ENCODE data around the gene FAM81B. TPM values are rescaled to one million over a fixed set of nuclear protein-coding genes. Genes with fewer than 3 reads are reported as not detected.

The FAM81B gene
- total RNA-seq, 2 donors from 2014 or later: not detected

DNA sequence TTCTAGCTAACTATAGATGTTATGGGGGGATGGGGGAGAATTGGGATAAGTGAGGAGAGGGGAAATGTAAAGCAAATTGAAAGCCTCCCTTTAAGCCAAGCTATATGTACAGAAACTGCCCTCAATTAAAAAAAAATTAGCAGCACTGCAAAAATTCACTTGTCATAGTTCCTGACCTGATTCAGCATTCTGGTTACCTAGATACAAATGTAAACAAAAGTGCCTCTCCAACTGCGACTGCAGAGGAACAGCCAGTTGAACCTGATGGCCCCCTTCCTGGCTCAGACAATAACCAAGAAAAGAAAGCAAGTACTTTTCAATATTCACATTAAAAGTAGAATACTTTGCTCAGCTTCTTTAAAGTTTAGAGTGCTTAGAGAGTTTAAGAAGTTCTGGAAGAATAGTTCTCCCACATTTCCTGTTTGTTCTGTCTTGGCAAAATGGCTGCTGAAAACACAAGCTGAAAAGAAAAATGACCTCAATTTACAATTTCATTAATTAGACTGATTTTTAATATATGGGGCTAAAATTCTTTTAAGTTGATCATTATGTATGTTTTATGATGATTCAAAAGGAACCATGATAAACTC, 1.5 kb downstream of the FAM81B start:
- DNase-seq (ENCODE audit: low spot score): no peak
- intact Hi-C loops (cut with DNase I): no loop called here

DNA sequence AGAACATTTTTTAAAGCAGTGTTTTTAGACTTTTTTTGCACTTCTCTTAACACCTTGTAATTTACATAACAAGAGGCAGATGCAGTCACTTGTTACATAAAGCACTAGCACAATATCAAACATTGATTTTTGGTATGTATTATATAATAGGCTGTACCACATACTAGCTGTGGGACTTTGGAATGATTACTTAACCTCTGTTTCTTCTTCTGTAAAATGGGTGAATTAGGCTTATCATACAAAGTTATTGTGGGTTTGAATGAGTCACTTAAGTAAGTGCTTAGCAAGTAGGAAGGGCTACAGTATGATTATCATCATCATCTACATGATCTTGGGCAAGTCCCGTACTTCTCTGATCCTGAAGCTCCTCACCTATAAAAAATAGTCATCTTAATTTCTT, 2.1 kb downstream of the FAM81B start:
- DNase-seq (ENCODE audit: low spot score): no peak
- intact Hi-C loops (cut with DNase I): no loop called here

DNA sequence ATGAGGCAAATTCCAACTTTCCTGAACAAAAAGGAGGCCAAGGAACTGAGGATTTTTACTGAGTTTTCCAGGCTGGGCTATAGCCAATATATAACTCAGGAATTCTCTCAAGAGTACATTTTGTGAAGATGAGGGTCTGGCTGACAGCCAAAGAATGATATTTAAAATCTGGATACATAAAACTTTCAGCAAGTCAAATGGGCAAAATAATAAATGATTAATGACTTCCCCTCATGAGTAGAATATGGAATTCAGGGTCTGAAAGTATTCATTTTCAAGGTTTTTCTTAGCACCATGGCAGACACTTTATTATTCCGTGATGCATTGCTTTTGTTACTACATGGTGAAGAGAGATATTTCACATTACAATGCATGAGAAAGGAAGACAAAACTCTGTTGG, 7.8 kb downstream of the FAM81B start:
- intact Hi-C loops (cut with DNase I): no loop called here
- no peak for DNase-seq (ENCODE audit: low spot score)

DNA sequence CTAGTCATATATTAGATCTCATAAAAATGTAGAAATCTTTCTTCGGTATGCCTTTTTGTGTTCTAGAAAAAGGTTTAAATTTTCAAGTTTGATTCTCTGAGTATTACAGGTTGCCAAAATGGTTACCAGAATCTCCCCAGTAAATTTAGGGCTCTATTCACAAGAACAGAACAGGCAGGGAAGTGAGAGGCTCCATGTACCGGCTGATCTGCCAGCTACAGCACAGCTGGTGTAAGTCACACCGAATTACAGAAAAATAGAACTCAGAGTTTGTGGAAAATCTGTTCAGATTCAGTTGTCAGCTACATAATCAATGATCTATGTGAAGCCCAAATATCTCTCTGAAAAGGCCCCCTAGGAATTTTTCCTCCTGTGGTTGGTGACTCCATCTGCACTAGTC, 10.5 kb downstream of the FAM81B start:
- no peak for DNase-seq (ENCODE audit: low spot score)
- intact Hi-C loops (cut with DNase I): no loop called here

DNA sequence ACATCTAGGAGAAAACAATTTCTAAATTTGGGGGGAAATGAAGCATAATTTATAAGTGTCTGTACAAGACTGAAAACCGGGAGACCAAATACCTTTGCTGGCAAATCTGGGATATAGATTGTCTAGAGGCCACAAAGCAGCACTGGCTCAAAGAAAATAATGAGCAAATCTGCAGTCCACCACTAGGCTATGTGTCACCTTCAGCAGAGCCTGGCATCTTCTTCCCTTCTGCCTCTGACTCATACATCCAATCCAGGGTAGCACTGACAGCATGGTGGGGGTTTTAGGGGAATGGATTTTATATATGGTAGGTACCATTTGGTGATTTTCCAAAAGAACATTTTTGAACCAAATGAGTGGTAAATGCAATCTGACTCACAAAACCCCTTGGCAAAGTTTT, 12.8 kb downstream of the FAM81B start:
- DNase-seq (ENCODE audit: low spot score): no peak
- intact Hi-C loops (cut with DNase I): no loop called here

DNA sequence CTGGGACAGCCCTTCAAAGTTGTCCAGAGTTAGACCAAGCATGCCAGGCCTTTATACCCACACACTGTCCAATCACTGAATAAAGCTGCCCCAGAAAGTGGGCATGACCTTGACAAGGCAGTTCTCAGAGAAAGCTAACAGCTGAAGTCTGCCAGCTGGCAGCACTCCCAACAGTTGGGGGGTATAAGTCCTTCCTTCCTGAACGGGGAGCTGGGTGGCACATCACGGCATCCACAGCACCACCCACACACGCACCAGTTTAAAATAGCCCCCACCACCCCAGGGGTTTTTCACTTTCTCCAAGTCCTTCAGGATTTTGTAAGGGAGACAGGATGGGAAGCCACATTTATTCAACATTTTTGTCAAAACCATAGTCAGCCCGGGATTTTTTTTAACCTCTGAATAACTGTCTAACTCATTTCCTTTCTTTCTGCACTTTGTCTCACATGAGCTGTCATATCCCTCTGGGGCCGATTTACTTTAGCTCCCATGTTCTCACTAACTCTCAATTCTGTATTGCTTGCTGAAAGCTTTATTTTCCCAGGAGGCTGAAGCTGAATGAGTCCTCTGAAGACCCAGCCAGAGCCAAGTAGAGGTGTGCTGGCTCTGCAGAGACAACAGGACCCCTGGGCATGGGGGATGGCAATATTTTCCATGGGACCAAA, 15.4 kb downstream of the FAM81B start:
- no peak for DNase-seq (ENCODE audit: low spot score)
- intact Hi-C loops (cut with DNase I): no loop called here

DNA sequence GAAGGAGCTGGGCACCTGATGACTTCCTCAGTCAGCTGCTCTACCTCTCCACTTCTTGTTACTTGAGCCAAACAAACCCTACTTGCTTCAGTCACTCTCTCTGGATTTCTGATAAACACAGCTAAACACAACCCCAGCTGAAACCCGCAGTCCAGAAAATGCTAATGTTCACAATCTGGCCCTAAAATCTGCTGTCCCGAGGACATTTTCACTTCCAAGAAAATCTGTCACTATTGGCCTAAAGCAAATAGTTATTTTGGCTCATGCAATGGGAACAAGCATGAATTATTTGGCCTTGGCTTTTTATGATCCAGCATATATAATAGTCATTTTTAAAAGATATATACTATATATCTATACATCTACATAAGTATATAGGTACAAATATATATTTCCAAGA, 19.1 kb downstream of the FAM81B start:
- intact Hi-C loops (cut with DNase I): no loop called here
- no peak for DNase-seq (ENCODE audit: low spot score)

DNA sequence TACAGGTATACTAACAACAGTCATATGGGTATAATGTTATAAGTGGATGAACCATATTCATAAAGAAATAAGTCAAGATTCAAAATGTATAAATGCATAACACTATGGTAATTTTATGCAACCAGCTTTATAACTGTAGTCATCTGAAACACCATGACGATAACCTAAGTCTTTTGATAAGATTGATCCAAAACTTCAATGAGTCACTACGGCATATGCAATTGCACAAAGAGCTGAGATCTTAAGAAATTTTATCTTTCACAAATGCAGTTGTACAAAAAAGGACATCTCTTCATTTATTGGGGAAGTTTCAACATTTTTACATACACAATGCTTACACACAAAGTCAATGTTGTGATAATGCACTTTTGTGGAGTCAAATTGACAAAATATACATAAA, 20.3 kb downstream of the FAM81B start:
- intact Hi-C loops (cut with DNase I): no loop called here
- DNase-seq (ENCODE audit: low spot score): no peak

DNA sequence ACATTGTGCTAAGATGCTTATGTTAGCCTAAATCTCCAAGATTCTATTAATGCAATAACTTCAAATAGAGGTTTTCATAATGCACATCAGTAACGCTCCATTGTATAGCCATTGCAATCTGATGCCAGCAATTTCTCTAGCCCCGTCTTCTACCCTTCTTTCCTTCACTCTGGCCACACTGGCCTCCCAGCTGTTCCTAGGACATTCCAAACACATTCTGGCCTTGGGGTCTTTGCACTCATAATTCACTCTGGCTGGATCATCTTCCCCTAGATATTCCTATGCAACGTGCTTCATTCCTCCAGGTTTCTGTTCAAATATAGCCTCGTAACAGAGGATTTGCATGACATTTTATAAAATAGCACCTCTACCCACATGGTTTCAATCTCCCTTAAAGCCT, 23.3 kb downstream of the FAM81B start:
- intact Hi-C loops (cut with DNase I): no loop called here
- no peak for DNase-seq (ENCODE audit: low spot score)

DNA sequence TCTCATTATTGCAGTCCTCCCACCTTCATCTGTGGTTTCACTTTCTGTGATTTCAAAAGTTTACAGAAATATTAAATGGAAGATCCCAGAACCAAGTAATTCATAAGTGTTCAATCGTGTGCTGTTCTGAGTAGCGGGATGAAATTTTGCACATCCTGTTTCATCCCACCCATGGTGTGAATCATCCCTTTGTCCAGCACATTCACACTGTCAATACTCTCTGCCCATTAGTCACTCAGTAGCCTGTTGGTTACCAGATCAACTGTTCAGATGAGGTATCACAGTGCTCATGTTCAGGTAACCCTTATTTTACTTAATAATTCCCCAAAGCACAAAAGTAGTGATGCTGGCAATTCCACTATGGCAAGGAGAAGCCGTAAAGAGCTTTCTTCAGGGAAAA, 26.8 kb downstream of the FAM81B start:
- DNase-seq (ENCODE audit: low spot score): no peak
- intact Hi-C loops (cut with DNase I): no loop called here

DNA sequence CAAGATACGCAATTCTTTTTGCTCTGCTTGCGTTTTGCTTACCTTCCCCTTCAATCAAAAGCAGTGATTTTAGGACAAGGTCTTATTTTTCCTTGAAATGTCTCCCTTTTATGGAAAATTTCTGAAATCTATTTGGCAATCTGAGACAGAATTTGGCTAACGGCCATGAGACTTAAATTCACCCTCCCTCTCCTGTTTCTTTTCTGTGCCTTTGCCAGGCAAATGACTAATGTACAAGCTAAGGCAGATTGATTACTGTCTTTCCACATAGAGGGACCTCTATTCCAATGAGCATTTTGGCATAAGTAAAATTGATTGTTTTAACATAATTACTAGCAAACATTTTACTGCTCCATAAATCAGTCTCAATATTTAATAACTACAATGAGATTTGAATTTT, 31.7 kb downstream of the FAM81B start:
- no peak for DNase-seq (ENCODE audit: low spot score)
- intact Hi-C loops (cut with DNase I): no loop called here

DNA sequence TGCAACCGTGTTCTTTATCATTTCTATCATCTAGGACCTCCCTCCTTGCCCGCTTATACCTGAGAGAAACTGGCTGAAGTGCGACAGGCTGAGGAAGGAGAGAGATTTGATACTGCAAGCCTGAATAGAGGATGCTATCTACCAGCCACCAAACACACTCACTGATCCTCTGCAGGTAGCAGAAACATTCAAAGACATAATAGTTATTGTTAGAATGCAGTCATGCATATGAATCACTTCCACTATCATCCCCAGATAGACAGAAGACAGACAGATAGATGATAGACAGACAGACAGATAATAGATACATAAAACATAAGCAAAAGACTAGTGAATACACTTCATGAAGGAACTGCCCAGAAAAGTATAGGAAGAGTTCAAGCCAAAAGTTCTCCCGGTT, 32.9 kb downstream of the FAM81B start:
- DNase-seq (ENCODE audit: low spot score): no peak
- intact Hi-C loops (cut with DNase I): no loop called here

DNA sequence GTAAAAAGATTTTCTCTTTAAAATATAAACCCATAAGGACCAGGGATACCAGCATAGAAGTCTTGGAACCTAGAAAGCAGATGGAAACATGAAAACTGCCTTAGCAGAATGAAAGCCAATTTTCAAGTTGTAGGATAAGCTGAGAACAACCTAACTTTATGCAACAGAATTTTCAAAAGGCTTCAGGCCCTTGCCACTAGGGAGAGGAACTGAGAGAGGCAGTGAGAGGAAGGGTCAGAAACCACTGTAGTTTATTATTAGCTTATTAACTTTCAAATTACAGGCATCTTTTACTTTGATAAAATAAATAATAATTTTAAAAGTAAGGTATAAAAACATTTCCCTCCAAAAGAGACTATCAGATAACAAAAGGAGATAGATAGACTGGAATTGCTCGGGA, 33.4 kb downstream of the FAM81B start:
- DNase-seq (ENCODE audit: low spot score): no peak
- intact Hi-C loops (cut with DNase I): no loop called here

DNA sequence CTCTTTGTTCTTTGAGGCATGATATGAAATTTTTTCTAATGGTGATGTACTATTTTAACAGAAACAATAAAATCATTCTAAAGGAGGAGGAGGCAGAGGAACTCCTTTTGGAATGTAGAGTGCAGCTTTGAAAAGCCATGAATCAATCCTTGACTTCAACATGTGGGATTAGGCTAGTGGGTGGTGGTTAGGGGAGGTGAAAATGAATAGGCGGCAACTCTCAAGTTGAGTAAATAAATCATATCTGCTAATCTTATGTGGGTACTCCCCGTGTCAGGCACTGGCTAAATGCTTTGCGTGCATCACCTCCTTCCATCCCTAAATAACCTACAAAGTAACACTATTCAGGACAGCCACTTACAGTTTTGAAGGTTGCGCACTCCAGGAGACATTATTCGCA, 35.1 kb downstream of the FAM81B start:
- DNase-seq (ENCODE audit: low spot score): no peak
- intact Hi-C loops (cut with DNase I): no loop called here

DNA sequence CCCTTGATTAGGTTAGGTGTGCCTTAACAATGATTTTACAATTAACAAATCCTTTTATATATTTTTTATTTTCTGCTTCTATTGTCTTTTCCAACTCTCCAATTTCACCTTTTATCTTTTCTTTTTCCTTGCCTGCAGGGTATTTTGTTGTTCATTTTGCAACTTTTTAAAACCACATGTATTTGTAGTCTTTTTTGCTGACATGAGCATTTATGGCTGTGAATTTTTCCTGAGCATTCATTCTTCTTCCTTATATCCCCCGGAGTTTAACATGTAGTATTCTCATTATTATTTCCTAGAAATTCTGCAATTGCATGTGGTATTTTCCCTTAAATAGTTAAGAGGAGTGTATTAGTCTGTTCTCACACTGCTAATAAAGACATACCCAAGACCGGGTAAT, 41.6 kb downstream of the FAM81B start:
- no peak for DNase-seq (ENCODE audit: low spot score)
- intact Hi-C loops (cut with DNase I): no loop called here

DNA sequence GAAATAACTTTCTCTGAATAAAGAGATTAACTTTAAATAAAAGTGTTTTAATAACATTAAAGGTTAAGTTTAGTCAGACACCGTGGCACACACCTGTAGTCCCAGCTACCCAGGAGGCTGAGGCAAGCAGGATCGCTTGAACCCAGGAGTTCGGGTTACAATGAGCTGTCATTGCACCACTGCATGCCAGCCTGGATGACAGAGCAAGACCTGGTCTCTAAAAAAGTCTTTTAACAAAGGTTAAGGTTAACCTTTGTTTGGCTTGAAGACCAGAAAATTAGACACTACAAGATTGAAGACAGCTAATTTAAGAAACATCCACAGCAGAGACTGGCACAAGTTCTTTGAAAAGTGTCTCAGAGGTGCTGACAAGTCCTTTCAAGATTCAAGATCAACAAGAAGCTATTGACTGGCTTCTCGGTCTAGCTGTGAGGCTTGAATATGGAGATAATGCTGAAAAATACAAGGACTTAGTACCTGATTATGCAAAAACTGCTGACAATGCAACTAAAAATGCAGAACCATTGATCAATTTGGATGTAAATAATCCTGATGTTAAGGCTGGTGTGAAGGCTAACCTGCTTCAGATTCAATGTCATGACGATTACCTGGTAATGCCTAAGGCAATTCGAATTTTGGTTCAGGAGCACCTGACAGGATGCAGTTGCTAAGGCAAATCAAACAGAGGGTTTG, 48.8 kb downstream of the FAM81B start:
- DNase-seq (ENCODE audit: low spot score): no peak
- intact Hi-C loops (cut with DNase I): no loop called here

DNA sequence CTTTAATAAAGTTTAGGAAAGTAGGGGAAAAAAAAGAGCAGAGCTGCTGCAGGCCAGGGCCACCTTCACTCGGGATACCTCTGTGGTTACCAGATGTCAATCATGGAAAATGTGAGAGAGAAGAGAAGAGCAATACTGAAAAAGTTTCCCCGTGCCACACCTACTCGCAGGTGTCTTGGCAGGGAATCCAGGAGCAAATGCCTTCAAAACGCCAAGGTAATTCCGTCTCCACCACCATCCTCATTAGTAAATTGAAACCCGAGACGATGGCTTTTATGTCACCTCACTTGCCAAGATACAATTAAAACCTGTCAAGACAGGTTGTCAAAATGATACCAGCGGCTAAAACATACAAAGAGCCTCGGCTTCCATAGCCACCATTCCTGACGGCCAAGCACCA, 49.7 kb downstream of the FAM81B start:
- intact Hi-C loops (cut with DNase I): no loop called here
- DNase-seq (ENCODE audit: low spot score): no peak

DNA sequence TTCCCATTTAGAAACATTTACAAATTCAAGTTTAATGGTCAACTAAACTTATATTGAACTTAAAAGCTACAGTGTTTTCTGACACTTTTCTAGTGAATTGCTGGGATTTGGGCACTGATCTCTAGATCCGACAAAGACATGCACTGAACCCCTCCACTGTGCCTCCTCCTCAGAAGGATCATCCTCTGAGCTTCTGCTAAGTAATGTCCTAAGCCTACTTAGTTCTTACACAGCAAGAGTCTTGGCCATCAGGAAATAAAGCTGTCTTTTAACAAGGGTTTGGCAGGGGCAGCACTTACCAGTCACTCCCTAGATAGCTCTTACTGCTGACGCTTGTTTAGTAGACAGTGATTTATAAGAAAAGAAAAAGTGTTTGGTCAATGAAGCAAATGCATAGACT, 50.5 kb downstream of the FAM81B start:
- DNase-seq (ENCODE audit: low spot score): no peak
- intact Hi-C loops (cut with DNase I): no loop called here

DNA sequence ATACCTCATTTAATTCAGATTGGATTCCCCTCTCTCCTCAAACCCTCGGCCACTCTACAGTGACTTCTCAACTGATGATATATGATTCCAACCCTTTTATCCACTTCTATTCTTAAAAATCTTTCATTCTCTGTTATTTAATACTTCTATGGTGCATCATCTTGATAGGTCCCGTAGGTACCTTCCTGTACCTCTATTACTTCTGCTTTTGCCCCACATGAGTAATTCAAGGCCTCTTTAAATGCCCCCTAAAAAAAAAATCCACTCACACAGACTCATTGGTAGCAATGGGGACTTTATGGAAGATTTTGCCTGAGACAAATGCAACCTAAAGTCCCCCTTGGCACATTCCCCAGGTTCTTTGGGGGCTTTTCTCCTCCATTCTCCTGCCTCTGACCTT, 54.3 kb downstream of the FAM81B start:
- DNase-seq (ENCODE audit: low spot score): no peak
- intact Hi-C loops (cut with DNase I): no loop called here

DNA sequence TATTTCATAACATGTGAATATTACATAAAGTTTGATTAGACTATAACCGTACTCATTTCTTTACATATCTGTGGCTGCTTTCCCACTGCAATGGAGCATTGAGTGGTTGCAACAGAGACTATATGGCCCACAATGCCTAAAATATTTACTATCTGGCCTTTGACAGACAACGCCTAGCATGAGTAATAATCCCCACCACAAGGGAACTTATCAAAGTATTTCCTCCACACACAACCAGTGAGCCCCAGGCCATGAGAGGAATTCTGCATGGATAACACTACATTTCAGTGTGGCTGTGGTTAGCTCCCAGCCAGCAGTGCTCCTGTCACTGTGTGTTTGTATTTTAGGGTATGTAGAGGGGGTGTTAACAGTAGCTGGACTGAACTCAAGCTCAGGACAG, 54.8 kb downstream of the FAM81B start:
- intact Hi-C loops (cut with DNase I): no loop called here

DNA sequence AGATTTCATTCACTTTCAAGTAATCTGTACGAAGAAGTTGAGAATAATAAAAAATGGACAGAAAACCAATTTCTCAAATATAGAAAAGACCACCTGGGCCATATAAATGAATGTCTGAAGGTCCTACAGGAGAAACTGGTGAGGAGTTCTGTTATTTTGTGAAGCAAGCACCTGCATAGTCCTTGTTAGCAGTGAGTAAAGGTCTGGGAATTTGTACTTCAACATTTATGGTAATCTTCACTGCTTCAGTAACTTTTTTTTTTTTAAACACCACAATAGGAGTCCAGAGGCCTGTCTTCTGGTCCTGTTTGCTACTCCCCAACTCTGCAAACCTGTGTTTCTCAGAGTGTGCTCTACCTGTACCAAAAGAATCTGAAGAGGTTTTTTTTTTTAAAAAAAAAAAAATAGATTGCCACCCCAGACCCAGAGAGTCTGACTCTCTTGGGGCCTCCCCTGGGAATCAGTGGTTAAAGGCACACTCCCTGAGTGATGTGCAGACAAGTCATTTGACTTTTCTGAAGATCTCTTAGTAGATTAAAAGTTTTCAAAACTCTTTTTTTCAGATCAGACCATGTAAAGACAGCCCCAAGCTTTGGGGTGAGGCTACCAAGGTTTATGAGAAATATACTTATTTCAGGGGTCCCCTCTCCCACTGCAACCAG, 55.5 kb downstream of the FAM81B start:
- intact Hi-C loops (cut with DNase I): no loop called here
- no peak for DNase-seq (ENCODE audit: low spot score)

More for the DNA sequence above, 54.8 kb downstream of the FAM81B start:
- no peak for DNase-seq (ENCODE audit: low spot score)
